ENCODE data around the gene THRAP3. TPM values are rescaled to one million over a fixed set of nuclear protein-coding genes. Genes with fewer than 3 reads are reported as not detected.

THRAP3 gene
- total RNA-seq, 1 experiment from 2014 or later: 97.5 TPM

DNA sequence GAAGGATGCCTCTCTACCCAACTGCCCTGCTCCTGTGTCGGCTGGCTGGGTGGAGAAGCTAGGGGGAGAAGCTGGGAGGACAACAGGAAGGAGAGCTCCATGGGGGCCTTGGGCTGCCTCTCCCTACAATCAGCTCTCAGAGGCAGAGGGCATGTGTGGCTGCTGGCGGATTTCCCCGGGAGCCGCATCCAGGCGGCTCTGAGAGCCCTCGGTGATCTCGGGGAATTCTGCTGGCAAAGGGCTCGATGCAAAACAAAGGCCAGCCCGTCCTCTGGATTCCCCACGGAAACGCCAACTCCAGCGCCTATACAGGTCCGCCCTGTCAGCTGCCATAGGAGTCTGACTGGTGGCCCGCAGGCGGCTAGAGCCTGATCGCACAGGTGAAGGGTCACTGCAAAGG, 125.6 kb downstream of the THRAP3 start:
- no peak overlapping the region for H3K27ac Mint-ChIP-seq (ENCODE audit: unreplicated experiment)
- no peaks in the 10 kb centered on the region for H3K9me3 Mint-ChIP-seq (ENCODE audit: low read depth, unreplicated experiment)
- DNase-seq: no peak
- peaks cover 82% of the 10 kb centered on the region for H3K36me3 Mint-ChIP-seq (ENCODE audit: insufficient read depth, unreplicated experiment)
- H3K27me3 Mint-ChIP-seq (ENCODE audit: unreplicated experiment): no peaks in the 10 kb centered on the region
- no peak overlapping the region for H3K4me3 Mint-ChIP-seq (ENCODE audit: low read depth, unreplicated experiment)
- TF ChIP-seq, protein P1, sequence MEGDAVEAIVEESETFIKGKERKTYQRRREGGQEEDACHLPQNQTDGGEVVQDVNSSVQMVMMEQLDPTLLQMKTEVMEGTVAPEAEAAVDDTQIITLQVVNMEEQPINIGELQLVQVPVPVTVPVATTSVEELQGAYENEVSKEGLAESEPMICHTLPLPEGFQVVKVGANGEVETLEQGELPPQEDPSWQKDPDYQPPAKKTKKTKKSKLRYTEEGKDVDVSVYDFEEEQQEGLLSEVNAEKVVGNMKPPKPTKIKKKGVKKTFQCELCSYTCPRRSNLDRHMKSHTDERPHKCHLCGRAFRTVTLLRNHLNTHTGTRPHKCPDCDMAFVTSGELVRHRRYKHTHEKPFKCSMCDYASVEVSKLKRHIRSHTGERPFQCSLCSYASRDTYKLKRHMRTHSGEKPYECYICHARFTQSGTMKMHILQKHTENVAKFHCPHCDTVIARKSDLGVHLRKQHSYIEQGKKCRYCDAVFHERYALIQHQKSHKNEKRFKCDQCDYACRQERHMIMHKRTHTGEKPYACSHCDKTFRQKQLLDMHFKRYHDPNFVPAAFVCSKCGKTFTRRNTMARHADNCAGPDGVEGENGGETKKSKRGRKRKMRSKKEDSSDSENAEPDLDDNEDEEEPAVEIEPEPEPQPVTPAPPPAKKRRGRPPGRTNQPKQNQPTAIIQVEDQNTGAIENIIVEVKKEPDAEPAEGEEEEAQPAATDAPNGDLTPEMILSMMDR (IDR thresholded peaks at IDR 0.05; ENCODE audit: unreplicated experiment): no peak
- BruUV-seq (replicated peaks): no TSS peak
- CTCF ChIA-PET: interaction anchor here (0.6 to 3.4 kb wide), 2 partner anchors 37 to 185 kb away, joined by 3 to 12 read pairs; no protein-coding TSS in a partner anchor
- H3K4me1 Mint-ChIP-seq (ENCODE audit: low read depth, unreplicated experiment): peaks cover 30% of the 10 kb centered on the region
- intact Hi-C loops (cut with micrococcal nuclease; ENCODE audit: unreplicated experiment): loop anchor here (2.0 kb wide), 2 partner anchors 19 to 71 kb away; no protein-coding TSS in a partner anchor

DNA sequence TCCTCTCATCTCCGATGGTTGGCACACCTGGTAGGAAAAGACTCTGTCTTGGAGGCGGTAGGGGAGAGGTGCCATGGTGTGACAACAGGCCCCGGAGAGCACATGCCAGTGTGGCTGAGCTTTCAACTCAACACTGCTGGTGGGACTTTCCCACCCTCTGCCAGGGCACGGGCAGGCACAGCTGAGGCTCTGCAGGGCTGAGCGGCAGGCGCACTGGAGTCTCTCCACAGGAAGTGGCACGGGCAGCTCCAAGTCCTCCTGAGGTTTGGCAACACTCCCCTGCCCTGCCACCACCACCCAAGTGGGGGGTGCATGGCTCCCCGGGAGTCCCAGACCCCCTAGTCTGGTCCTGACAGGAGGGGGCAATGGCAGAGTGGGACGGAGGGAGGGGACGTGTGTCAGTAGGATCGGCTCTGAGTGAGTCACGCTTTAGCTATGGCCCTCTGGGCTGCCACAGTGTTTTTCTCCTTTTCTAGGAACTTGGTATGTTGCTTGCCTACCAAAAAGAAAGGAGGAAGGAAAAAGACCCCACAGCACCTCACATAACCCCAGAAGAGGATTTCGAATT, 126.5 kb downstream of the THRAP3 start:
- H3K27me3 Mint-ChIP-seq (ENCODE audit: unreplicated experiment): no peaks in the 10 kb centered on the region
- BruUV-seq (replicated peaks): no TSS peak
- intact Hi-C loops (cut with micrococcal nuclease; ENCODE audit: unreplicated experiment): loop anchor here (2.0 kb wide), 2 partner anchors 18 to 70 kb away; no protein-coding TSS in a partner anchor
- peaks cover 79% of the 10 kb centered on the region for H3K36me3 Mint-ChIP-seq (ENCODE audit: insufficient read depth, unreplicated experiment)
- H3K4me1 Mint-ChIP-seq (ENCODE audit: low read depth, unreplicated experiment): peaks cover 36% of the 10 kb centered on the region
- H3K9me3 Mint-ChIP-seq (ENCODE audit: low read depth, unreplicated experiment): no peaks in the 10 kb centered on the region
- H3K4me3 Mint-ChIP-seq (ENCODE audit: low read depth, unreplicated experiment): peak overlapping the region; percentile 32
- TF ChIP-seq, protein P1 (IDR thresholded peaks at IDR 0.05; ENCODE audit: unreplicated experiment): no peak
- DNase-seq: peak; percentile 76
- peak overlapping the region; percentile 92 for H3K27ac Mint-ChIP-seq (ENCODE audit: unreplicated experiment)
- CTCF ChIA-PET: interaction anchor here (0.9 to 3.4 kb wide), 5 partner anchors 9 to 216 kb away, joined by 5 to 22 read pairs (median 10); no protein-coding TSS in a partner anchor

DNA sequence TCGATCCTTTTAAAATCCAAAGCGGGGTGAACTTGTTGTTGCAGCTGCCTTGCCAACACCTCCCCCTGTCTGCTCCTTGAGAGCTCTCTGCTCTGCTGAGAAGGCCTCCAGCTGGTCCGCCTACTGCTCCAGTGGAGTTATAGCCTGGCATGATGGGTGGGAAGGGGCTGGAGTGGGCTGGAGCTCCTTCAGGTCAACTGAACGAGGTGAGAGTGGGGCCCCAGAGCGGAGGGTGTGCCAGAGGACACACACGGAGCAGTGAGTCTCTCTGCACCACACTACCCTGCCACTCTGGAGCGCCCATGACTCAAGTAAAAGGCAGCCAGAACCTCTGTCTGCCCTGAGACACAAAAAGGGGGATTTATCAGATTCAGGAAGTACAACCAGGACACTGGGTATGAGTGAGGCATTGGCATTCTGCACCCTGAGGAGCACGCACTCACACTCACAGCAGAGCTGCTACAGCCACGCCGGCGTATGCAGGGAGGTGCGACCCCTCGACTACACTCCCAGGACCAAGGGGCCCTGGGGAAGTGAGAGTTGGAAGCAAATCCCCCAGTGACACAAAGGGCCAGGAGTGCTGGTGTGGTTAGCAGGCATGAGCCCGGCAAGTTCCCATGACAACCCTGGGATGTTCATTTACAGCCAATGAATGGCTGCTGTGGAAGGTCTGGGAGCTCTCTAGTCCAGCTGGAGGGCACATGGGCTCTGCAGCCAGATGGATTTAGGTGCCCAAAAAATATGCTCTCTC, 127.2 kb downstream of the THRAP3 start:
- peaks cover 81% of the 10 kb centered on the region for H3K36me3 Mint-ChIP-seq (ENCODE audit: insufficient read depth, unreplicated experiment)
- intact Hi-C loops (cut with micrococcal nuclease; ENCODE audit: unreplicated experiment): loop anchor here (2.0 kb wide), 2 partner anchors 17 to 69 kb away; no protein-coding TSS in a partner anchor

More for the DNA sequence above, 127.2 kb downstream of the THRAP3 start:
- H3K4me1 Mint-ChIP-seq (ENCODE audit: low read depth, unreplicated experiment): peaks cover 36% of the 10 kb centered on the region
- H3K4me3 Mint-ChIP-seq (ENCODE audit: low read depth, unreplicated experiment): peak overlapping the region; percentile 32
- no peaks in the 10 kb centered on the region for H3K27me3 Mint-ChIP-seq (ENCODE audit: unreplicated experiment)
- H3K27ac Mint-ChIP-seq (ENCODE audit: unreplicated experiment): peak overlapping the region; percentile 92
- TF ChIP-seq, protein P1 (IDR thresholded peaks at IDR 0.05; ENCODE audit: unreplicated experiment): no peak
- CTCF ChIA-PET: interaction anchor here (0.9 to 3.4 kb wide), 6 partner anchors 9 to 216 kb away, joined by 5 to 22 read pairs (median 11); no protein-coding TSS in a partner anchor
- no peaks in the 10 kb centered on the region for H3K9me3 Mint-ChIP-seq (ENCODE audit: low read depth, unreplicated experiment)
- BruUV-seq (replicated peaks): TSS peak; percentile 30
- peak; percentile 70 for DNase-seq

Measured in Calu3 (cell line).